Amniotic stem cell (primary cell): ENCODE data around the gene OR14I1.
"Not testable (repeated sequence)": the region's sequence is repeated elsewhere in the genome, so short reads cannot be mapped to it uniquely, and the experiment has no call there.

Source experiments
- DNase-seq: peaks from one replicate; lab custom pipeline; 2025; lab: John Stamatoyannopoulos, UW

OR14I1 gene

DNA sequence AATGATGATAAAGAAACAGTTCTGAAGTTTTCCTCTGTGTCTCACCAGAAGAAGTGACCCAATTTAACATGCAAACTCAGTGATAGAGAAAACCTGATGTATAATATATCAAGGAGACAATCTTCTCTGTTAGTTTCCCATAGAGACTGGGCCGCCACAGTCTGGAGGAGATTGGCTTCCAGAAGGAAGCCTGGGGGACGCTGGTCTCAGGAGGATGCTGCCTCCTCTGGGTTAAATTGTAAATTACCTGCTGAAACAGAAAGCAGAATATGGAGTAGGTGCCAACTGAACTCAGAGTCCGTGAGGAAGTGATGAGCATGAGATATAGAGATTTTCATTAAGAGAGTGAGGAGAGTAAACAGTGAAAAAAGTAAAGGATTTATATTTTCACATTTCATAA, 15.8 kb downstream of the OR14I1 start:
- DNase-seq = no peak

DNA sequence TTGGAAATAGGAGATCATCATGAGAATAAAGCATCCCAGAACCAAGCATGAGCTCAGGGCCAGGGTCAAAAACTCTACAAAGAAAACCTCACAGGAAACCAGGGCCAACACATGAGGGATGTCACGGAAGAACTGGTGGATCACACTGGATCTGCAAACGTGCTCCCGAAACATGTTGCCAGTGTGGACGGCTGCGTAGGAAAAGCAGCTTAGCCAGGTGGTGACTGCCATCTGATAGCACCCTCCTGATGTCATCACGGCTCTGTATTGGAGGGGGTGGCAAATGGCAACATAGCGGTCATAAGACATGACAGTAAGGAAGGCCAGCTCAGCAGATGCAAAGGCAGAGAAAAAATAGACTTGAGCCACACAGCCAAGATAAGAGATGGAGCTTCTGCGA, 20.9 kb downstream of the OR14I1 start:
- no peak for DNase-seq

DNA sequence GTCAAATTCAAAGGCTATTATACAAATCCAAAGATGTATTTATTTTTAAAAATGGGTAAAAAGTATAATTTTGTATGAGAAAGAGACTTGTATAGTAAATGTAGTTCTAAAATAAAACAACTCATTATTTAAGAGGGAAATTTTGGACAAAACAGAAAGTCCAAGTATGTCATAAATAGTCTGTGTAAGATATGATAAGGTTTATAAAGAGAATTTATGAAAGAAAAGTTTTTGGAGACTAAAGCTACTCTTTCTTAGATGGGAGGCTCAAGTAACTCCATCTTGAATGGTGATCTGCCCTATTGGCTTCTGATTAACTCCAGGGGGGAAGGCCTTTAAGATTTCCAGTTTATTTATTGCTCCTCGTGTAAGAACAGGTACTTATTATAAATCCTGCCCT, 32.6 kb downstream of the OR14I1 start:
- DNase-seq = no peak

DNA sequence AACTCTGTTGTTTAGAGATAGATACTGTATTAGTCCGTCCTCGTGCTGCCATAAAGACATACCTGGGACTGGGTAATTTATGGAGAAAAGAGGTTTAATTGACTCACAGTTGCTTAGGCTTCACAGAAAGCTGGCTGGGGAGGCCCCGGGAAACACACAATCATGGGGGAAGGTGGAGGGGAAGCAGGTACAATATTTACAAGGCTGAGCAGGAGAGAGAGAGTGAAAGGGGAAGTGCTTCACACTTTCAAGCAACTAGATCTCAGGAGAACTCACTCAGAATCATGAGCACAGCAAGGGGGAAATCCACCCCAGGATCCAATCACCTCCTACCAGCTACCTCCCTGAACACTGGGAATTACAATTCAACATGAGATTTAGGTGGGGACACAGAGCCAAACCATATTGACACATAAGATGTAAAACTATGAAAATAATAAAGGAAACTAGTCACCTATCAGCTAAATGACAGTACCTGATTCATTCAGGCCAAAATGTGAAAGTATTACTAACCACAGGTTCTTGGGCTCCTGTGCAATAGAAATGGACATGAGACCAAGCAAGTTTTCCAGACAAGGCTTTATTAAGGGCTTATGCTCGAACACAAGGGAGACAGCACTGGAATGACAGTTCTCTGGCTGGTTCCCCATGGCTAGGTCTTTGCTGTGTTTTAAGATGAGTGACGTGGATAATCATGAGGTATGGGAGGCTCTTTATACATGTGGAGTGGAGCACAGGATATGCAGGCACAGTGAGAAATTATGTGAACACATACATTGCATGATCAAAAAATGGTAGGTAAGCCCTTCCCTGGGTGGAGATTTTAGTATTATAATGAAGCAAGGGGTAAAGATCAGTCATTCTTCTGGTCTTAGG, 38.9 kb downstream of the OR14I1 start:
- DNase-seq = not testable (repeated sequence)

DNA sequence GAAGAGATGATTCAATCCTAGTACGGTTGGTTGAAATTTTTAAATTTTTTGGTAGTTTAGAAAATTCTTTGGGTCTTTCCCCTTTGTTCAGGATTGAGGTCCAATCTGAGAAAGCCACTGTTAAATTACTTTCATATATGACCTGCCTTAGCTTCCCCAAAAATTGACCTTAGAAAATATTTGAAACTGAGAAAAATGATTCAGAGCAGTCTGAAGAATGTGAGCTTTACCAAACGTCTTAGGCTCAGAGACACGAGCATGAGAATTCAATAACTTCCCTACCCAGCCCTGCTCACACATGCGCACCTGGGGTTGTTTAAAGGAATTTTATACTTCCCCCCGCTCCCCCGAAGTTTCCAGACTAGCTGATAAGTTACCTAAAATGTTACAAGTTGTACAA, 45.8 kb downstream of the OR14I1 start:
- not testable (repeated sequence) for DNase-seq

DNA sequence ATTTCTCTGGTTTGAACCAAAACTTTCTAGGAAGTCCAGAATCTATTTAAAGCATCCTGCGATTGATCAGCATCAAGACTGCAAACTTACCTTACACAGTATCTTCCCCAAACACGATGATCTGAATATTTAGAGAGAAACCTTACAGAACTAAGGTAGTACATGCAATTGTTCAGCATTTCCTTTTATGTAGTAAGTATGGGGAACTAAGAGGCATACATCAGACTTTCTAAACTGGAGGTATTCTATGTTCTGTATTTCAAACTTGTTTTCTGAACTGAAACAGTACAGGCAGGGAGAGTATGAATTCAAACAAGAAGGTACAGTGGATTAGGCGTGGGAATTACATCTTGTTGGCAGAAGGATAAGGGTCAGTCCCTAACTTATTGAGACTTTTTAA, 47.2 kb downstream of the OR14I1 start, which contains the start of gene OR2T27:
OR2T27 (minus strand) TSS at position 175 of the 400 bp plus-strand sequence. CDS start 4,644 bp downstream, outside the sequence.
- DNase-seq = not testable (repeated sequence)
